K562 (cell line): ENCODE measurements around the gene LAG3. TPM values are rescaled to one million over a fixed set of nuclear protein-coding genes. Genes with fewer than 3 reads are reported as not detected.
A peak's percentile ranks its signal among the peaks of the same experiment; 100 is the strongest.

Experiments
- ATAC-seq: fragments of 200-7000 bp; cut with Tn5 transposase; 3 replicates; pipeline ENCODE4 v1.9.1; 2020; ENCODE audit warnings: moderate library complexity
- BruUV-seq: library from RNA; stranded (reverse); fragments of 400-500 nt; replicated peaks from 2 replicates; lab custom pipeline; 2021; lab: Mats Ljungman, UMichigan
- CTCF ChIA-PET: fragments of 300-600 bp; formaldehyde crosslinking; extraction: SDS; loops from one replicate; lab custom pipeline; 2021; ENCODE audit warnings: low intra/inter-chr PET ratio; lab: Yijun Ruan, JAX
- POLR2A ChIA-PET: fragments of 300-600, 350-650 bp; sonication (Branson Sonifier 250); formaldehyde crosslinking; extraction: SDS; loops from one replicate; lab custom pipeline; 2021; ENCODE audit warnings: antibody characterized with exemption, inconsistent platforms; lab: Yijun Ruan, JAX
- DNase-seq, 4 experiments: peaks; one replicate each; pipeline versions ENCODE4 v3.0.0 to v3.0.0-alpha.2; 2011 to 2018; ENCODE audit warnings: low spot score in 3 of 4, mixed read lengths in 3 of 4; ENCODE audit errors: extremely low read depth in 1 of 4
- FAIRE-seq: peaks from 2 replicates; lab custom pipeline; 2011; peaks lifted over from hg19 to GRCh38; lab: Jason Lieb, UNC
- H2AFZ ChIP-seq: 2 replicates; pipeline ENCODE4 v1.6.0; 2011; ENCODE audit warnings: low read depth, low read length, control low read depth, inconsistent platforms
- H3K27ac ChIP-seq: fragments of 200-600 bp; 3 replicates; pipeline ENCODE4 v1.8.0; 2011; ENCODE audit warnings: low read depth, mild to moderate bottlenecking, control low read depth, inconsistent platforms, low read length, moderate library complexity, mixed read lengths; ENCODE audit errors: extremely low read depth
- H3K27me3 ChIP-seq, 2 experiments: fragments of 300-600 bp in 1 of 2; 2 replicates in 1 of 2; 3 replicates in 1 of 2; pipeline versions ENCODE4 v1.6.0 to v1.8.0; 2011; ENCODE audit warnings: inconsistent platforms in 2 of 2, low read length in 2 of 2, mild to moderate bottlenecking in 1 of 2, mixed read lengths in 1 of 2, moderate library complexity in 1 of 2; ENCODE audit not compliant: control insufficient read depth in 2 of 2, insufficient read depth in 2 of 2
- H3K36me3 ChIP-seq: fragments of 300-600 bp; 3 replicates; pipeline ENCODE4 v1.8.0; 2011; ENCODE audit warnings: mild to moderate bottlenecking, low read length, inconsistent platforms; ENCODE audit not compliant: control insufficient read depth, insufficient read depth
- H3K4me1 ChIP-seq, 2 experiments: fragments of 200-600 bp in 1 of 2; replicated peaks in 1 of 2; 2 replicates in 1 of 2; 3 replicates in 1 of 2; pipeline versions ENCODE4 v1.5.1 to v1.8.0; 2011; ENCODE audit warnings: inconsistent platforms in 2 of 2, low read length in 2 of 2, mild to moderate bottlenecking in 1 of 2, mixed read lengths in 1 of 2, moderate library complexity in 1 of 2; ENCODE audit not compliant: control insufficient read depth in 2 of 2, insufficient read depth in 2 of 2
- H3K4me2 ChIP-seq: 2 replicates; pipeline ENCODE4 v1.6.1; 2011; ENCODE audit warnings: low read length, control low read depth, inconsistent platforms, mixed read lengths; ENCODE audit not compliant: insufficient read depth
- H3K4me3 ChIP-seq: fragments of 200-600 bp; sonication (generic), shearing (Covaris generic); 2 replicates; pipeline ENCODE4 v1.5.1; 2016; ENCODE audit warnings: control low read depth, inconsistent platforms
- H3K79me2 ChIP-seq: fragments of 200-600 bp; 3 replicates; pipeline ENCODE4 v1.8.0; 2011; ENCODE audit warnings: low read length, inconsistent platforms; ENCODE audit not compliant: control insufficient read depth, insufficient read depth
- H3K9ac ChIP-seq, 2 experiments: 2 replicates each; pipeline versions ENCODE4 v1.6.0 to v1.6.1; 2011; ENCODE audit warnings: low read depth in 2 of 2, low read length in 2 of 2, control low read depth in 1 of 2, inconsistent platforms in 1 of 2, mild to moderate bottlenecking in 1 of 2, mixed read lengths in 1 of 2; ENCODE audit not compliant: insufficient read depth in 1 of 2
- H3K9me1 ChIP-seq: one replicate; pipeline ENCODE4 v1.6.0; 2011; ENCODE audit warnings: inconsistent platforms, mild to moderate bottlenecking, low read length, moderate library complexity; ENCODE audit not compliant: control insufficient read depth, insufficient read depth
- H3K9me3 ChIP-seq: replicated peaks from 2 replicates; pipeline ENCODE4 v1.5.1; 2011; ENCODE audit warnings: low read depth, low read length, inconsistent platforms; ENCODE audit not compliant: control insufficient read depth, insufficient read depth
- H4K20me1 ChIP-seq: replicated peaks from 2 replicates; pipeline ENCODE4 v1.6.1; 2011; ENCODE audit warnings: low read length, inconsistent platforms, mixed read lengths; ENCODE audit not compliant: control insufficient read depth, insufficient read depth
- THRA ChIP-seq: fragments of 450-650 bp; IDR thresholded peaks from 2 replicates; pipeline ENCODE4 v1.6.1; 2017; ENCODE audit warnings: mild to moderate bottlenecking, moderate library complexity
- ZNF583 ChIP-seq: fragments of 250-450 bp; sonication (Bioruptor Pico); IDR thresholded peaks from 2 replicates; pipeline ENCODE4 v1.4.0; 2020
- WGBS: fragments of 100-300 bp; shearing (Covaris generic); methylation state at CpG from one replicate; pipeline ENCODE4 v1.1.6; 2016; ENCODE audit warnings: low coverage, mixed read lengths; ENCODE audit not compliant: insufficient coverage; ENCODE audit errors: missing lambda C conversion rate; 5-methylcytosine and 5-hydroxymethylcytosine counted together
- in situ Hi-C: fragments of 300-500 bp; cut with MboI; formaldehyde crosslinking; loops from 4 replicates; pipeline ENCODE4 v1.15.0; 2018; ENCODE audit warnings: inconsistent platforms, mixed read lengths
- intact Hi-C: fragments of 100-400 bp; cut with micrococcal nuclease; formaldehyde crosslinking; loops from 2 replicates; pipeline ENCODE4 v1.14.2; 2022
- polyA plus RNA-seq, 8 experiments: library from polyadenylated mRNA; depleted of rRNA in 4 of 8; stranded (reverse) in 5 of 8; unstranded in 3 of 8; fragments of >200 nt; fragmentation: Nextera tagmentation in 2 of 8; fragmentation: Illumina TruSeq in 1 of 8; extraction: Ambion mirVana in 2 of 8; extraction: Trizol in 1 of 8; gene quantifications; 2 replicates each; pipeline versions ENCODE4 v1.2.1 to v1.2.3, GENCODE V29; 2011 to 2014; ENCODE audit warnings: inconsistent platforms in 1 of 8, missing spikeins in 1 of 8
- total RNA-seq, 7 experiments: library from RNA; depleted of rRNA in 6 of 7; stranded (reverse); fragments of >200 nt in 6 of 7; fragmentation: Illumina TruSeq in 2 of 7; extraction: Trizol in 2 of 7; gene quantifications; 2 replicates each; pipeline versions ENCODE4 v1.2.1 to v1.2.3, GENCODE V29; 2011 to 2021; ENCODE audit warnings: low replicate concordance in 1 of 7

The LAG3 gene
- total and polyA plus RNA-seq, 9 of the 15 experiments (the other 6 are each of a cell fraction or from before 2014, with no cell fraction given): 0.07 to 0.66 (median 0.09) TPM; not detected in 1

- H3K27me3 ChIP-seq: no peaks in the 10 kb centered on the region
- POLR2A ChIA-PET: interaction anchor here (1.7 kb wide), 1 partner anchor 19 kb away, joined by 4 read pairs; no protein-coding TSS in a partner anchor
- H4K20me1 ChIP-seq: no peaks in the 10 kb centered on the region
- intact Hi-C loops (no loop called here), in situ Hi-C loops (no loop called here)
- DNase-seq (no peak), FAIRE-seq (no peak), ATAC-seq (no peak)
- no peak overlapping the region for H3K4me3 ChIP-seq
- H3K79me2 ChIP-seq: no peaks in the 10 kb centered on the region
- no peak overlapping the region for H3K27ac ChIP-seq
- no peak overlapping the region for H3K4me2 ChIP-seq
- H3K9me3 ChIP-seq: no peaks in the 10 kb centered on the region
- H3K9me1 ChIP-seq: no peaks in the 10 kb centered on the region
- TF ChIP-seq THRA: no peak
- 59% methylated on average over 5 of the region's 10 CpGs for WGBS
- no TSS peak for BruUV-seq
- CTCF ChIA-PET: no interaction called here
- peaks cover 9 to 13% of the 10 kb centered on the region in 2 experiments; a peak in 4 of 5 replicates for H3K4me1 ChIP-seq
- no peaks in the 10 kb centered on the region for H3K36me3 ChIP-seq
- H3K9ac ChIP-seq: peak overlapping the region in 1 of 2 experiments; percentile 33; a peak in 1 of 4 replicates
- peak overlapping the region; percentile 68 for H2AFZ ChIP-seq
Measured at GRCh38 chr12:6782850-6783566, 10.7 kb downstream of the LAG3 start.

- intact Hi-C loops: no loop called here
- no TSS peak for BruUV-seq
- Histone ChIP-seq H3K27ac (no peak overlapping the region), H3K4me1 (peaks cover 4 to 5% of the 10 kb centered on the region in 2 experiments; a peak in 4 of 5 replicates), H3K4me3 (no peak overlapping the region), H3K9me1 (no peaks in the 10 kb centered on the region), H2AFZ (no peak overlapping the region), H3K4me2 (no peak overlapping the region), H3K36me3 (no peaks in the 10 kb centered on the region), H3K27me3 (no peaks in the 10 kb centered on the region), H3K9me3 (no peaks in the 10 kb centered on the region), H4K20me1 (no peaks in the 10 kb centered on the region), H3K79me2 (no peaks in the 10 kb centered on the region), H3K9ac (no peak overlapping the region; a peak in 1 of 4 replicates)
- no peak for TF ChIP-seq ZNF583 (CRISPR knock-in tag)
- DNase-seq (no peak), FAIRE-seq (no peak), ATAC-seq (no peak)
- CTCF ChIA-PET: no interaction called here
- in situ Hi-C loops: no loop called here
- POLR2A ChIA-PET: interaction anchor here (0.6 to 1.7 kb wide), 2 partner anchors 20 to 189 kb away, joined by 3 to 4 read pairs; no protein-coding TSS in a partner anchor
- WGBS: 56% methylated on average over 7 of the region's 9 CpGs
Measured at GRCh38 chr12:6783828-6784227, 11.5 kb downstream of the LAG3 start.
